Loucy (cell line): ENCODE data around the gene KDM4B.

ENCODE experiments used
- CTCF ChIP-seq: fragments of 200-600 bp; sonication (generic); conservative IDR thresholded peaks from 2 replicates; pipeline ENCODE4 v1.5.1; 2014; ENCODE audit warnings: mild to moderate bottlenecking, antibody characterized with exemption, low read length
- EZH2phosphoT487 ChIP-seq: fragments of 200-600 bp; IDR thresholded peaks from 2 replicates; pipeline ENCODE4 v1.6.1; 2018; ENCODE audit warnings: antibody characterized with exemption, mild to moderate bottlenecking, moderate library complexity, borderline replicate concordance

DNA sequence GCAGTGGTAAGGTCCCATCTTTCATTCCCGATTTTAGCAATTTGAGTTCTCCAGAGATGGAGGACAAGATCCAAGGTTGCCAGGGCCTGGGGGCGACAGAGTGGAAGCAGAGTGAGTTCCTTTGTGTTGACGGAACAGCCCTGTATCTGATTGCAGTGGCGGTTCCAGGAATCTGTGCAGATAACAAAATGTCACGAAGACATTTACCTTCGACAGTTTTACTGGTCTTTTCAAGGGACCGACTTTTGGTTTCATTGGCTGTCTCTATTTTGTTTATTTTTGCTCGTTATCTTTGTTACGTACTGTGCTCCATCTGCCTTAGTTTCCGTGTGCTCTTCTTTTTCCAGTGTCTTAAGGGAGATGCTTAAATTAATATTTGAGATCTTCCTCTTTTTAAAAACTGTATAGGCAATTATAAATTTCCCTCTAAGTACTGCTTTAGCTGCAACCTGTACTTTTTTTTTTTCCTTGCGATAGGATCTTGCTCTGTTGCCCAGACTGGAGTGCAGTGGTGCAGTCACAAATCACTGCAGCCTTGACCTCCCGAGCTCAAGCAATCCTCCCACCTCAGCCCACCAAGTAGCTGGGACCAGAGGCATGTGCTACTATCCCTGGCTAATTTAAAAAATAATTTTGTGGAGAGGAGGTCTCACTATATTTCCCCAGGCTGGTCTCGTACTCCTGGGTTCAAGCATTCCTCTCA, 23.2 kb downstream of the KDM4B start:
- TF ChIP-seq CTCF (no peak), EZH2phosphoT487 (no peak)
